ENCODE data around the gene FAM151B.
"Not testable (repeated sequence)": the region's sequence is repeated elsewhere in the genome, so short reads cannot be mapped to it uniquely, and the experiment has no call there.

Gene FAM151B

GRCh38 chr5:80491296-80491695 is 3.4 kb downstream of the FAM151B start:
- no peaks in the 10 kb centered on the region for H3K27me3 ChIP-seq (ENCODE audit: insufficient read depth, poor library complexity, severe bottlenecking)
- H3K4me3 ChIP-seq (replicated peaks; ENCODE audit: insufficient read depth, low read length) = no peak overlapping the region
- no peak overlapping the region for H3K27ac ChIP-seq (replicated peaks)
- DNase-seq (ENCODE audit: low read depth in 1 of 2, low spot score in 1 of 2) = no peak
- TF ChIP-seq POLR2AphosphoS5 (IDR thresholded peaks at IDR 0.05; ENCODE audit: low read depth) (no peak), SPI1 (IDR thresholded peaks at IDR 0.05; ENCODE audit: borderline replicate concordance, low read depth) (no peak), CTCF (IDR thresholded peaks at IDR 0.05; ENCODE audit: insufficient read depth, low read length) (no peak), GABPA (IDR thresholded peaks at IDR 0.05; ENCODE audit: low read depth) (no peak)
- TF ChIP-seq, protein P1, sequence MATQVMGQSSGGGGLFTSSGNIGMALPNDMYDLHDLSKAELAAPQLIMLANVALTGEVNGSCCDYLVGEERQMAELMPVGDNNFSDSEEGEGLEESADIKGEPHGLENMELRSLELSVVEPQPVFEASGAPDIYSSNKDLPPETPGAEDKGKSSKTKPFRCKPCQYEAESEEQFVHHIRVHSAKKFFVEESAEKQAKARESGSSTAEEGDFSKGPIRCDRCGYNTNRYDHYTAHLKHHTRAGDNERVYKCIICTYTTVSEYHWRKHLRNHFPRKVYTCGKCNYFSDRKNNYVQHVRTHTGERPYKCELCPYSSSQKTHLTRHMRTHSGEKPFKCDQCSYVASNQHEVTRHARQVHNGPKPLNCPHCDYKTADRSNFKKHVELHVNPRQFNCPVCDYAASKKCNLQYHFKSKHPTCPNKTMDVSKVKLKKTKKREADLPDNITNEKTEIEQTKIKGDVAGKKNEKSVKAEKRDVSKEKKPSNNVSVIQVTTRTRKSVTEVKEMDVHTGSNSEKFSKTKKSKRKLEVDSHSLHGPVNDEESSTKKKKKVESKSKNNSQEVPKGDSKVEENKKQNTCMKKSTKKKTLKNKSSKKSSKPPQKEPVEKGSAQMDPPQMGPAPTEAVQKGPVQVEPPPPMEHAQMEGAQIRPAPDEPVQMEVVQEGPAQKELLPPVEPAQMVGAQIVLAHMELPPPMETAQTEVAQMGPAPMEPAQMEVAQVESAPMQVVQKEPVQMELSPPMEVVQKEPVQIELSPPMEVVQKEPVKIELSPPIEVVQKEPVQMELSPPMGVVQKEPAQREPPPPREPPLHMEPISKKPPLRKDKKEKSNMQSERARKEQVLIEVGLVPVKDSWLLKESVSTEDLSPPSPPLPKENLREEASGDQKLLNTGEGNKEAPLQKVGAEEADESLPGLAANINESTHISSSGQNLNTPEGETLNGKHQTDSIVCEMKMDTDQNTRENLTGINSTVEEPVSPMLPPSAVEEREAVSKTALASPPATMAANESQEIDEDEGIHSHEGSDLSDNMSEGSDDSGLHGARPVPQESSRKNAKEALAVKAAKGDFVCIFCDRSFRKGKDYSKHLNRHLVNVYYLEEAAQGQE (IDR thresholded peaks at IDR 0.05; ENCODE audit: insufficient replicate concordance, low read depth) = no peak

DNA sequence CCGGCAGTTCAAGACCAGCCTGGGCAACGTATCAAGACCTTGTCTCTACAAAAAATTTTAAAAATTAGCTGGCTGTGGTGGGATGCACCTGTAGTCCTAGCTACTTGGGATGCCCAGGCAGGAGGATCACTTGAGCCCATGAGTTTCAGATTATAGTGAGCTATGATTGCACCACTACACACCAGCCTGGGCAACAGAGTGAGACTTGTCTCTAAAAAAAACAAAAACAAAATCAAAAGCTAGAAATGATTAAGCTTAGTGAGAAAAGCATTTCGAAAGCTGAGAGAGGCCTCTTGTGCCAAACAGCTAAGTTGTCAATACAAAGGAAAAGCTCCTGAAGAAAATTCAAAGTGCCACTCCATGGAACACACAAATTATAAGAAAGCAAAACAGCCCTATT is 4.8 kb downstream of the FAM151B start:
- no peak overlapping the region for H3K27ac ChIP-seq (replicated peaks)
- H3K27me3 ChIP-seq (ENCODE audit: insufficient read depth, poor library complexity, severe bottlenecking) = no peaks in the 10 kb centered on the region
- no peak for DNase-seq (ENCODE audit: low read depth in 1 of 2, low spot score in 1 of 2)
- H3K4me3 ChIP-seq (replicated peaks; ENCODE audit: insufficient read depth, low read length) = no peak overlapping the region
- TF ChIP-seq SPI1 (IDR thresholded peaks at IDR 0.05; ENCODE audit: borderline replicate concordance, low read depth) = no peak
- TF ChIP-seq POLR2AphosphoS5 (IDR thresholded peaks at IDR 0.05; ENCODE audit: low read depth) = no peak
- no peak for TF ChIP-seq CTCF (IDR thresholded peaks at IDR 0.05; ENCODE audit: insufficient read depth, low read length)
- no peak for TF ChIP-seq GABPA (IDR thresholded peaks at IDR 0.05; ENCODE audit: low read depth)
- TF ChIP-seq, protein P1 (IDR thresholded peaks at IDR 0.05; ENCODE audit: insufficient replicate concordance, low read depth) = no peak

- H3K27me3 ChIP-seq (ENCODE audit: insufficient read depth, poor library complexity, severe bottlenecking); H3K4me3 ChIP-seq (replicated peaks; ENCODE audit: insufficient read depth, low read length); DNase-seq (ENCODE audit: low read depth in 1 of 2, low spot score in 1 of 2); H3K27ac ChIP-seq (replicated peaks): not testable (repeated sequence)
Measured at GRCh38 chr5:80493443-80493842, 5.5 kb downstream of the FAM151B start.

DNA sequence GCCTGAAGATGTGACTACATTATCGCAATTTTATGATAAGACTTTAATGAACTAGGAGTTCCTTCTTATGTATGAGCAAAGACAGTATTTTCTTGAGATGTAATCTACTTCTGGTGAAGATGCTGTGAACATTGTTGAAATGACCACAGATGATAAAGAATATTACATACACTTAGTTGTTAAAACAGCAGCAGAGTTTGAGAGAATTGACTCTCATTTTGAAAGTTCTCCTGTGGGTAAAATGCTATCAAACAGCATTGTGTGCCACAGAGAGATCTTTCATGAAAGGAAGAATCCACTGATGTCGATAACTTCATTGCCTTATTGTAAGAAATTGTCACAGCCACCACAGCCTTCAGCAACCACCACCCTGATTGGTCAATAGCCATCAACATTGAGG is 8.0 kb downstream of the FAM151B start:
- no peak for DNase-seq (ENCODE audit: low read depth in 1 of 2, low spot score in 1 of 2)
- no peak overlapping the region for H3K4me3 ChIP-seq (replicated peaks; ENCODE audit: insufficient read depth, low read length)
- TF ChIP-seq CTCF (IDR thresholded peaks at IDR 0.05; ENCODE audit: insufficient read depth, low read length) (no peak), POLR2AphosphoS5 (IDR thresholded peaks at IDR 0.05; ENCODE audit: low read depth) (no peak), GABPA (IDR thresholded peaks at IDR 0.05; ENCODE audit: low read depth) (no peak), SPI1 (IDR thresholded peaks at IDR 0.05; ENCODE audit: borderline replicate concordance, low read depth) (no peak)
- TF ChIP-seq, protein P1 (IDR thresholded peaks at IDR 0.05; ENCODE audit: insufficient replicate concordance, low read depth) = no peak
- H3K27me3 ChIP-seq (ENCODE audit: insufficient read depth, poor library complexity, severe bottlenecking) = no peaks in the 10 kb centered on the region
- no peak overlapping the region for H3K27ac ChIP-seq (replicated peaks)
